Measurements from ENCODE around the gene WDR20. TPM values are rescaled to one million over a fixed set of nuclear protein-coding genes. Genes with fewer than 3 reads are reported as not detected.

Gene WDR20
- total RNA-seq, 2 experiments from 2014 or later = 32.6 to 33.6 TPM

- Mint-ChIP-seq H3K4me1 (no peaks in the 10 kb centered on the region), H3K36me3 (no peaks in the 10 kb centered on the region), H3K27ac (no peak overlapping the region), H3K27me3 (no peaks in the 10 kb centered on the region), H3K9me3 (ENCODE audit: low read depth) (no peaks in the 10 kb centered on the region), H3K4me3 (no peak overlapping the region)
- ATAC-seq (no peak), DNase-seq (no peak)
- CTCF ChIA-PET = no interaction called here
Observed at GRCh38 chr14:102252834-102253801, 113.4 kb downstream of the WDR20 start.

- H3K4me3 Mint-ChIP-seq = no peak overlapping the region
- H3K9me3 Mint-ChIP-seq (ENCODE audit: low read depth) = no peaks in the 10 kb centered on the region
- H3K27ac Mint-ChIP-seq = no peak overlapping the region
- no peak for ATAC-seq
- H3K36me3 Mint-ChIP-seq = no peaks in the 10 kb centered on the region
- no peaks in the 10 kb centered on the region for H3K27me3 Mint-ChIP-seq
- DNase-seq = no peak
- CTCF ChIA-PET = interaction anchor here (1.0 kb wide), 1 partner anchor 19 kb away, joined by 3 read pairs; no protein-coding TSS in a partner anchor
- H3K4me1 Mint-ChIP-seq = no peaks in the 10 kb centered on the region
Observed at GRCh38 chr14:102255401-102256190, 115.9 kb downstream of the WDR20 start.

GRCh38 chr14:102256716-102257115, 117.0 kb downstream of the WDR20 start:
- H3K27ac Mint-ChIP-seq = no peak overlapping the region
- H3K36me3 Mint-ChIP-seq = no peaks in the 10 kb centered on the region
- ATAC-seq = no peak
- CTCF ChIA-PET = interaction anchor here (1.0 to 1.3 kb wide), 2 partner anchors 9 to 20 kb away, joined by 3 to 4 read pairs; no protein-coding TSS in a partner anchor
- H3K9me3 Mint-ChIP-seq (ENCODE audit: low read depth) = no peaks in the 10 kb centered on the region
- no peak for DNase-seq
- no peaks in the 10 kb centered on the region for H3K27me3 Mint-ChIP-seq
- H3K4me1 Mint-ChIP-seq = no peaks in the 10 kb centered on the region
- no peak overlapping the region for H3K4me3 Mint-ChIP-seq

GRCh38 chr14:102258136-102258535, 118.4 kb downstream of the WDR20 start:
- DNase-seq = no peak
- no peak overlapping the region for H3K4me3 Mint-ChIP-seq
- H3K27ac Mint-ChIP-seq = no peak overlapping the region

More at GRCh38 chr14:102258136-102258535, 118.4 kb downstream of the WDR20 start:
- Mint-ChIP-seq H3K36me3 (no peaks in the 10 kb centered on the region), H3K27me3 (no peaks in the 10 kb centered on the region), H3K4me1 (no peaks in the 10 kb centered on the region), H3K9me3 (ENCODE audit: low read depth) (no peaks in the 10 kb centered on the region)
- CTCF ChIA-PET = interaction anchor here (0.6 kb wide), 1 partner anchor 1148 kb away, joined by 3 read pairs; no protein-coding TSS in a partner anchor
- ATAC-seq = no peak

Other genes starting within 250 kb of the WDR20 start
- gene DYNC1H1, start 175.3 kb upstream of the WDR20 start, total RNA-seq = 100 to 1,000 TPM; 308 to 325 TPM
- gene HSP90AA1, start 52.9 kb upstream of the WDR20 start, total RNA-seq = 100 to 1,000 TPM; 543 to 668 TPM
- gene MOK, start 165.3 kb downstream of the WDR20 start, total RNA-seq = 1 to 10 TPM; 3.2 to 3.6 TPM
- gene ZNF839, start 179.8 kb downstream of the WDR20 start, total RNA-seq = 10 to 100 TPM; 11.9 to 13.5 TPM
- gene CINP, start 223.0 kb downstream of the WDR20 start, total RNA-seq = 10 to 100 TPM; 34.1 to 38.9 TPM
- 10 to 100 TPM; 10.3 to 13.1 TPM for gene TECPR2, start 223.0 kb downstream of the WDR20 start, total RNA-seq

All from activated CD8-positive, alpha-beta memory T cell treated with anti-CD3 and anti-CD28 coated beads, Interleukin-2, amount 10 ng/mL, durations not matched to agents 7 days and 5 days (primary cell).